A549 treated with CpdA at 1 μM for 4 hours (cell line): ENCODE results near the gene DPEP2NB. TPM values are rescaled to one million over a fixed set of nuclear protein-coding genes. Genes with fewer than 3 reads are reported as not detected.

Experiments
- total RNA-seq: library from RNA; stranded (reverse); fragments of 200-300 nt; extraction: Qiagen RNA extraction; gene quantifications from 5 replicates; pipeline ENCODE4 v1.2.3, GENCODE V29; 2022; ENCODE audit warnings: low read depth

DPEP2NB gene
- not detected in 5 replicates for total RNA-seq

GRCh38 chr16:68015681-68016080 lies at the start of gene DPEP2NB:
Gene DPEP2NB (minus strand): TSS chr16:68015911. CDS start chr16:68015770, 141 bp downstream.

GRCh38 chr16:68022728-68023537 lies 7.2 kb upstream of the DPEP2NB start, which contains the start of the genes DDX28 and DUS2:
Gene DDX28 (minus strand): TSS chr16:68023232. CDS start chr16:68023202, 30 bp downstream.
Gene DUS2 (plus strand): TSS chr16:68023284. CDS start chr16:68038024, 14,740 bp downstream.

GRCh38 chr16:67998779-67999688 lies 16.7 kb downstream of the DPEP2NB start, which contains the start of gene DPEP2:
Gene DPEP2 (minus strand): TSS chr16:67999484. CDS start chr16:67993212, 6,272 bp downstream.

GRCh38 chr16:67979955-67980678 lies 35.6 kb downstream of the DPEP2NB start, which contains the start of gene DPEP3:
Gene DPEP3 (minus strand): TSS chr16:67980499. CDS start chr16:67980380, 119 bp downstream.

GRCh38 chr16:67968400-67969253 lies 47.1 kb downstream of the DPEP2NB start, which contains the start of gene SLC12A4:
Gene SLC12A4 (minus strand): TSS chr16:67968637. CDS start chr16:67968553, 84 bp downstream.

Other genes starting within 250 kb of the DPEP2NB start
- gene RANBP10, start 209.4 kb downstream of the DPEP2NB start, total RNA-seq = 8.7 to 9.8 TPM (median 9.2 TPM) in 5 replicates
- 0.35 to 0.83 TPM (median 0.43 TPM) in 5 replicates for gene TSNAXIP1, start 209.0 kb downstream of the DPEP2NB start, total RNA-seq
- 24.7 to 45.1 TPM (median 42.2 TPM) in 5 replicates for gene THAP11, start 173.6 kb downstream of the DPEP2NB start, total RNA-seq
- gene NUTF2, start 169.0 kb downstream of the DPEP2NB start, total RNA-seq = 231 to 244 TPM (median 242 TPM) in 5 replicates
- 26.9 to 31.8 TPM (median 29.8 TPM) in 5 replicates for gene CENPT, start 168.2 kb downstream of the DPEP2NB start, total RNA-seq
- gene EDC4, start 142.9 kb downstream of the DPEP2NB start, total RNA-seq = 58.5 to 70.6 TPM (median 64.6 TPM) in 5 replicates
- 0.17 to 0.29 TPM in 2 of 5 replicates, not detected in the others for gene NRN1L, start 131.0 kb downstream of the DPEP2NB start, total RNA-seq
- 11.6 to 18.1 TPM (median 15.8 TPM) in 5 replicates for gene PSKH1, start 122.7 kb downstream of the DPEP2NB start, total RNA-seq
- 1.6 to 2.7 TPM (median 1.8 TPM) in 5 replicates for gene CTRL, start 84.0 kb downstream of the DPEP2NB start, total RNA-seq
- 37.4 to 55.9 TPM (median 50.3 TPM) in 5 replicates for gene PSMB10, start 79.1 kb downstream of the DPEP2NB start, total RNA-seq
- gene LCAT, start 71.8 kb downstream of the DPEP2NB start, total RNA-seq = 4.9 to 10.8 TPM (median 9.3 TPM) in 5 replicates
- 19.7 to 30.7 TPM (median 26.2 TPM) in 5 replicates for gene SLC12A4, start 47.3 kb downstream of the DPEP2NB start, total RNA-seq
- gene DPEP3, start 35.4 kb downstream of the DPEP2NB start, total RNA-seq = not detected in 5 replicates
- not detected in 5 replicates for gene DPEP2, start 16.4 kb downstream of the DPEP2NB start, total RNA-seq
- gene DDX28, start 7.3 kb upstream of the DPEP2NB start, total RNA-seq = 16.6 to 21.2 TPM (median 20.2 TPM) in 5 replicates
- gene DUS2, start 7.4 kb upstream of the DPEP2NB start, total RNA-seq = 15.3 to 18.9 TPM (median 17.7 TPM) in 5 replicates
- gene NFATC3, start 69.5 kb upstream of the DPEP2NB start, total RNA-seq = 14.4 to 16.1 TPM (median 15.7 TPM) in 5 replicates
- 0.05 to 0.21 TPM (median 0.12 TPM) in 4 of 5 replicates, not detected in the other for gene ESRP2, start 220.2 kb upstream of the DPEP2NB start, total RNA-seq
- 12.4 to 17.4 TPM (median 14.5 TPM) in 5 replicates for gene PLA2G15, start 229.5 kb upstream of the DPEP2NB start, total RNA-seq
- gene SLC7A6, start 248.6 kb upstream of the DPEP2NB start, total RNA-seq = 31.9 to 34.2 TPM (median 32.5 TPM) in 5 replicates